Endothelial cell of umbilical vein (primary cell): Measurements from ENCODE around the gene C9orf153. TPM values are rescaled to one million over a fixed set of nuclear protein-coding genes. Genes with fewer than 3 reads are reported as not detected.

ENCODE experiments used
- BruUV-seq: library from RNA; stranded (reverse); fragments of 400-500 nt; replicated peaks from 2 replicates; lab custom pipeline; 2021; lab: Mats Ljungman, UMichigan
- CTCF ChIA-PET: fragments of 300-600, 350-600 bp; sonication (Branson Sonifier 250); formaldehyde crosslinking; loops from one replicate; lab custom pipeline; 2021; ENCODE audit warnings: antibody characterized with exemption, inconsistent platforms; lab: Charles Lee
- POLR2A ChIA-PET: fragments of 300-600, 350-600 bp; sonication (Branson Sonifier 250); formaldehyde crosslinking; loops from one replicate; lab custom pipeline; 2021; ENCODE audit warnings: antibody characterized with exemption, inconsistent platforms; lab: Charles Lee
- DNase-seq: peaks from one replicate; pipeline ENCODE4 v3.0.0-alpha.2; 2011; ENCODE audit warnings: low read depth, low spot score
- FAIRE-seq: peaks from 2 replicates; lab custom pipeline; 2011; peaks lifted over from hg19 to GRCh38; lab: Jason Lieb, UNC
- H2AFZ ChIP-seq: 2 replicates; pipeline ENCODE4 v1.6.0; 2012; ENCODE audit warnings: low read depth, low read length, control low read depth, inconsistent platforms
- H3K27ac ChIP-seq: 2 replicates; pipeline ENCODE4 v1.5.1; 2011; ENCODE audit warnings: low read depth, mild to moderate bottlenecking, control low read depth, low read length, moderate library complexity; ENCODE audit not compliant: insufficient read depth
- H3K27me3 ChIP-seq, 2 experiments: 2 replicates each; pipeline versions ENCODE4 v1.6.0 to v1.6.1; 2011; ENCODE audit warnings: low read length in 2 of 2, mixed read lengths in 1 of 2; ENCODE audit not compliant: control insufficient read depth in 2 of 2, insufficient read depth in 2 of 2
- H3K36me3 ChIP-seq, 2 experiments: 2 replicates in 1 of 2; 3 replicates in 1 of 2; pipeline ENCODE4 v1.5.1; 2011; ENCODE audit warnings: low read length in 2 of 2, mild to moderate bottlenecking in 1 of 2, moderate library complexity in 1 of 2; ENCODE audit not compliant: control insufficient read depth in 2 of 2, insufficient read depth in 2 of 2; ENCODE audit errors: extremely low read depth in 1 of 2
- H3K4me1 ChIP-seq: 3 replicates; pipeline ENCODE4 v1.5.1; 2011; ENCODE audit warnings: mild to moderate bottlenecking, low read length; ENCODE audit not compliant: control insufficient read depth, insufficient read depth; ENCODE audit errors: extremely low read depth
- H3K4me2 ChIP-seq: 2 replicates; pipeline ENCODE4 v1.6.1; 2011; ENCODE audit warnings: low read length, control low read depth, mixed read lengths; ENCODE audit not compliant: insufficient read depth
- H3K4me3 ChIP-seq, 3 experiments: fragments of 200-600 bp in 1 of 3; sonication (generic), shearing (Covaris generic) in 1 of 3; replicated peaks in 1 of 3; 2 replicates each; pipeline ENCODE4 v1.5.1; 2011 to 2016; ENCODE audit warnings: control low read depth in 3 of 3, low read length in 3 of 3, mild to moderate bottlenecking in 2 of 3, inconsistent platforms in 1 of 3, low read depth in 1 of 3, moderate library complexity in 1 of 3; ENCODE audit not compliant: insufficient read depth in 1 of 3
- H3K79me2 ChIP-seq: 2 replicates; pipeline ENCODE4 v1.6.0; 2012; ENCODE audit warnings: low read length, inconsistent platforms; ENCODE audit not compliant: control insufficient read depth, insufficient read depth
- H3K9ac ChIP-seq: replicated peaks from 2 replicates; pipeline ENCODE3; 2011; ENCODE audit warnings: low read length, control low read depth; ENCODE audit not compliant: insufficient read depth; ENCODE audit errors: extremely low read depth
- H3K9me1 ChIP-seq: replicated peaks from 3 replicates; pipeline ENCODE4 v1.6.0; 2011; ENCODE audit warnings: mild to moderate bottlenecking, low read length; ENCODE audit not compliant: control insufficient read depth, insufficient read depth; ENCODE audit errors: extremely low read depth
- H3K9me3 ChIP-seq: replicated peaks from 2 replicates; pipeline ENCODE4 v1.5.1; 2012; ENCODE audit warnings: low read length, inconsistent platforms; ENCODE audit not compliant: control insufficient read depth, insufficient read depth
- H4K20me1 ChIP-seq: replicated peaks from 2 replicates; pipeline ENCODE3; 2011; ENCODE audit warnings: mild to moderate bottlenecking, low read length; ENCODE audit not compliant: control insufficient read depth, insufficient read depth; ENCODE audit errors: extremely low read depth
- CTCF ChIP-seq, 2 donors: IDR thresholded peaks; 1 replicate in 1 of 2; 2 replicates in 1 of 2; pipeline ENCODE4 v1.5.1; 2011; ENCODE audit warnings: low read length in 2 of 2, mild to moderate bottlenecking in 2 of 2, moderate library complexity in 2 of 2, control low read depth in 1 of 2, inconsistent platforms in 1 of 2, low read depth in 1 of 2; ENCODE audit not compliant: insufficient read depth in 1 of 2; ENCODE audit errors: extremely low read depth in 1 of 2
- MAX ChIP-seq: IDR thresholded peaks from 2 replicates; pipeline ENCODE4 v1.6.1; 2011; ENCODE audit not compliant: insufficient read depth, insufficient read length
- dilution Hi-C: fragments of 300-500 bp; cut with MboI; formaldehyde crosslinking; loops from one replicate; pipeline ENCODE4 v1.15.0; 2019; ENCODE audit warnings: low sequenced_read_pairs; ENCODE audit not compliant: extremely low pct_ligation_motif_present
- intact Hi-C: fragments of 100-400 bp; cut with micrococcal nuclease; formaldehyde crosslinking; loops from one replicate; pipeline ENCODE4 v1.10.0; 2022
- polyA plus RNA-seq, 4 experiments: library from polyadenylated mRNA; depleted of rRNA in 3 of 4; stranded (reverse) in 3 of 4; unstranded in 1 of 4; fragments of >200 nt; gene quantifications; 2 replicates each; pipeline versions ENCODE4 v1.2.1 to v1.2.3, GENCODE V29; 2011 to 2012; ENCODE audit warnings: missing spikeins in 1 of 4
- total RNA-seq: library from RNA; stranded (reverse); gene quantifications from 2 replicates; pipeline ENCODE4 v1.2.3, GENCODE V29; 2021

C9orf153 gene
- total and polyA plus RNA-seq, 2 donors (not counting 3 experiments of a cell fraction or from before 2014, with no cell fraction given) = 0.66 TPM; not detected in 1

GRCh38 chr9:86202338-86202882 is 57.0 kb downstream of the C9orf153 start:
- Histone ChIP-seq H2AFZ (no peak overlapping the region), H3K9me3 (no peaks in the 10 kb centered on the region)

More at GRCh38 chr9:86202338-86202882, 57.0 kb downstream of the C9orf153 start:
- intact Hi-C loops = loop anchor here (1.0 to 10.0 kb wide), 4 partner anchors 74 to 1122 kb away; partner anchors contain the start of gene TUT7
- dilution Hi-C loops = no loop called here
- ChIA-PET CTCF (interaction anchor here (0.8 to 2.1 kb wide), 35 partner anchors 8 to 1123 kb away, joined by 3 to 22 read pairs (median 5); partner anchors contain the start of gene ISCA1), POLR2A (no interaction called here)
- TF ChIP-seq MAX (no peak), CTCF (IDR thresholded peaks at IDR 0.05; ENCODE audit: extremely low read depth in 1 of 2, insufficient read depth in 1 of 2, low read depth in 1 of 2, low read length in 2 of 2) (peak; percentile 71 to 73)
- Histone ChIP-seq H3K27me3 (peaks cover 0 to 1% of the 10 kb centered on the region in 2 experiments), H3K36me3 (no peaks in the 10 kb centered on the region), H3K4me3 (no peak overlapping the region), H3K27ac (no peak overlapping the region), H3K9ac (no peak overlapping the region), H3K79me2 (no peaks in the 10 kb centered on the region), H3K4me1 (no peaks in the 10 kb centered on the region), H3K4me2 (no peak overlapping the region), H3K9me1 (no peaks in the 10 kb centered on the region), H4K20me1 (no peaks in the 10 kb centered on the region)
- FAIRE-seq = peak; percentile 68
- peak; percentile 54 for DNase-seq
- no TSS peak for BruUV-seq
